GM12874 (cell line): ENCODE results near the gene TRIM33.

Experiments
- CTCF ChIP-seq: IDR thresholded peaks from 2 replicates; pipeline ENCODE4 v1.5.1; 2011; ENCODE audit warnings: low read depth, mild to moderate bottlenecking, control low read depth, low read length, moderate library complexity; ENCODE audit not compliant: insufficient read depth

The TRIM33 gene

GRCh38 chr1:114395863-114396262 lies 115.1 kb downstream of the TRIM33 start:
- TF ChIP-seq CTCF = no peak

DNA sequence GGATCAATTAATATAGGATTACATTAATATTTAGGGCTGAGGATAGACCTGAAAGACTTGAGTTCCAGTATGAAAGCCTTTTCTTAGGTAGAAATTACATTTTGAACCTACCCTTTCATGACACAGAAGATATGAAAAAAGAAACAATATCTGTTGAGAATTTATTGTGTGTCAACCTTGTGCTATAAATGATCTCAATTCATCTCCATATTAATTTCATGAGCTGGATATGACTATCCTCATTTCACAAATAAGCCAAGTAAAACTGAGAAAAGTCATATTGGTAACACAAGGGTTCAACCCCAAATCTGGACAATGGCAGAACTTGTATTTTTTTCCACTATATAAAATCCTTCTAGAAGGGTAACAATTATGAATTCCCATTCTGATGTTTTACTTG lies 120.0 kb downstream of the TRIM33 start:
- no peak for TF ChIP-seq CTCF

DNA sequence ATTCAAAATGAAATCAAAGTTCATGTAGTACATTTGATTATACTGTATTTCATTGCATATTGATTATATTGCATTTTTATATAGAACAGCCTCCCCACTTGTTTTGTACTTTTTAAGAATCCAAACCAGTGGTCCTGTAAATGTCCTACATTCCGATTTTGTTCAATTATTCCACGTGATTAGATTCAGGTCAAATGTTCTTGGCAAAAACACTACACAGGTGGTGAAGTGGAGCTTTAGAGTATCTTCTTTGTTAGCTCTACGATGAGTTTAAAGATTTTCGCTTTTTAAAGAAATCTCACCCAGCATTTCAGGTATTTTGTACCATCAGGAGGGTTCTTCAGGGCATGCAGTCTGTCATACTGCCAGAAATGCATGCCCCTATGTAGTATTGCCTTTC lies 120.6 kb downstream of the TRIM33 start:
- TF ChIP-seq CTCF = no peak

DNA sequence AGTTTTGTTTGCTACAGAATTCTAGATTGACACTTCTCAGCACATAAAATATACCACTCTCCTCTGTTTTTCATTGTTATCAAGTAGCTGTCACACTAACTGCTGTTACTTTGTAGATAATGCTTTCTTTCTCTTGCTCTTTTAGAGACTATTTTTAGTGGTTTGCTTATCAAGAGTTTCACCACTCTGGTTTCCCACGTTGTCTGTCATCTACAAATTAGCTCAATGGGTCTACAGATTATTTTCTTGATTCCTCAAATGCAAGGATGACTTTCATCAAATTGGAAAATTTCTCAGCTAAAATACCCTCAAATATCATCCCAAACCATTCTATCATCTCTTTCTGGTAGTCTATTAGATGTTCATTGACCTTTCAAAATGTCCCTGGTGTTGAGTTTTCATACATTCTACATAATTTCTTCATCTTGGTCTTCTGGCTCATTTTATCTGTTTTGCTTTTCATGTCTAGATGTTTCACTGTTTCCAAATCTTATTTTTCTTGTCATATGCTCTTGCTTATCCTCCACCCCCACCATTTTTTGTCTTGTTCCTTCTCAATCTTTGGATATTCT lies 122.5 kb downstream of the TRIM33 start:
- no peak for TF ChIP-seq CTCF

DNA sequence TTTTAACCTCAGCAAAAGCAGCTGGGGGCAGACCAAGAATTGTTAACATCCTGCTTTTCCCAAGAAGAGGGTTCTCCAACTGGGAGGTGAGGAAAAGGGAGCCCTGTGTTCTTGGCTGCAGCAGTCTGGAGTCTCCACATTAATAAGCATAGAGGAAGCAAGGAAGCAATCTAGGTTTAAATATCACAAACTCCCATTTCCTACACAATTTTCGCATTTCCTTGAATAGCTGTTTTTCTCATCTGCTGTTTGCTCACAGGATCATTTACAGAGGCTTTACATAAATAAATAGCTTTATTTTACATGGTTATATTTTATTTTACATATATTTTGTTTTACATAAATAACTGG lies 124.0 kb downstream of the TRIM33 start:
- no peak for TF ChIP-seq CTCF

DNA sequence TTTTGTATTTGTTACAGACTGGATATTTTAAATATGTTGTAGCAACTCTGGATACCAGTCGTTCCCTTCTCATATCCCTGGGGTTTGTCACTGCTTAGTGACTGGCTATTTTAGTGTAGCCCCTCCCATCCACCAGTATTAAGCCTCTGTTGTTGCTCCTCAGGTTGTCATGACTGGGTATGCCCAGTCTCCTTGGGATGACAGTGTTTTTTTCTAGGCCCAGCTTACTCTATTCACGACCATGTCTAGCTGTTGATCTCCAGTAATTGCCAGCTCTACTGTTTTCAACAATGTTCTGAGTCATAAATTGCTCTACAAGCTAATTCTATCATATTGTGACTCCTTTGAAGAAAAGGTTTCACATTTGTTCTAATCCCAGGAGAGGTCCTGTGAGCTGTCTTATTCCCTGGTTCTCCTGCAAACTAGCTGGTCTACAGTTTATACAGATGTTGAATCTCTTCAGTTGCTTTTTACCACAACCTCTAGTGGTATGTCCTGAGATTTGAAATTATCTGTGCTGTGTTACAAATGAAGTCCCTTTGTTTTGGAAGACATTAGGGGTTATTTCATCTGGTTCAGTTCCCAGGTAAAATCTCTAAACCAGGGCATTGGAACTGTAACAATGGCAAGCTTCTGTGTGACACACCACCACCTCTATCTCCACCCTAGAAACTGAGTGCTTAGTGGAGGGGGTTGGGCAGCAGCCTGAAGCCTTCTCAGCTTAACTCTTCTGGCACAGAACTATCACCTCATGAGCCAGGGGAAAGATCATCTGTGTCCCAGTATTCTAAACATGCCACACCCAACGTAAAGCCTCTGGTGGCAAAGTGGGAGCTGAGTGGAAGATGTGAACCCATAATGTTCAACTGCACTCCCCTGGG lies 124.6 kb downstream of the TRIM33 start:
- no peak for TF ChIP-seq CTCF

DNA sequence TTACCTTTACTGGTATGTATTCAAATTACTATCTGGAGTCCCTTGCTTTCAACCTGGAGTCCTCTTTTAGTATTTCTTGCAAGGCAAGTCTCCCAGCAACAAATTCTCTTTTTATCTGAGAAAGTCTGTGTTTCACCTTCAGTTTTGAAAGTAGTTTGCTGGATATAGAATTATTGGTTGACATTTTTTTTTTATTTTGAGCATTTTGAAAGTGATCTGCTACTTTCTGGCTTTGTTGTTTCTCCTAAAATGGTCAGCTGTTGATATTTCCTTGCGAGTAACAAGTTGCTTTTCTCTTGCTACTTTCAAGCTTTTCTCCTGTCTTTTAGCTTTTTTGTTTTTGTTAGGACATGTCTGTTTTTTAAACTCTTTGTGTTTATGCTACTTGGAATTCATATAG lies 126.1 kb downstream of the TRIM33 start:
- no peak for TF ChIP-seq CTCF
